ENCODE measurements around the gene SCUBE3.

DNA sequence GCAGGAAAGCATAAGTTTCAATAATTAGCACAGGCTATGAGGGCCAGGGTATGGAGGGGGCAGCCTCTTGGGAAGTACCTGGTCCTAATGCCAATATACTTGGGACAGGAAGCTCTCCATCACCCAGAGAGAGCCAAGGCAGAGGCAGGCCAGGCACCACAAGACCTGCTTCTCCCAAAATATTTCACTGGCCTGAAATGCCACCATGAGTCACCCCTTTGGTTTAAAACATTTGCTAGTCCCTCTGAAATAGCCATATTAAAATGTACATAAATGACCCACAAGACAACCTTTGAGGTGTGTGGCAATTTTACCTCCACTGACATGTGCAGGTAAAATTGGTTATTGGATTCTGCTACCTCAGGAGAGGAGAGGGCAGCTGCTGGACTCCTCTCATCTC, 23.4 kb upstream of the SCUBE3 start:
- TF ChIP-seq ATF3 (IDR thresholded peaks at IDR 0.05; ENCODE audit: insufficient read depth, low read depth, low read length) (no peak), RXRA (IDR thresholded peaks at IDR 0.05; ENCODE audit: insufficient read depth, low read depth, low read length) (no peak), KDM4A (IDR thresholded peaks at IDR 0.05; ENCODE audit: low read depth, low read length, severe bottlenecking) (no peak), RAD21 (IDR thresholded peaks at IDR 0.05 in 1 of 2, conservative IDR thresholded peaks at IDR 0.05 in 1 of 2; ENCODE audit: low read depth in 2 of 2, low read length in 2 of 2) (no peak), BRCA1 (IDR thresholded peaks at IDR 0.05; ENCODE audit: low read depth, low read length) (no peak), TAF1 (IDR thresholded peaks at IDR 0.05; ENCODE audit: low read depth, low read length) (no peak), POU5F1 (IDR thresholded peaks at IDR 0.05; ENCODE audit: low read depth, low read length) (no peak), EZH2 (IDR thresholded peaks at IDR 0.05; ENCODE audit: low read depth, low read length, severe bottlenecking) (no peak), YY1 (IDR thresholded peaks at IDR 0.05; ENCODE audit: low read depth, low read length) (no peak), POLR2A (IDR thresholded peaks at IDR 0.05; ENCODE audit: control extremely low read depth in 1 of 2, low read depth in 2 of 2, low read length in 2 of 2) (no peak), SAP30 (IDR thresholded peaks at IDR 0.05; ENCODE audit: insufficient read depth, insufficient replicate concordance, low read length) (no peak), RNF2 (IDR thresholded peaks at IDR 0.05; ENCODE audit: borderline replicate concordance, low read depth, low read length, missing control alignments, poor library complexity, severe bottlenecking) (no peak)
- TF ChIP-seq, protein P1, sequence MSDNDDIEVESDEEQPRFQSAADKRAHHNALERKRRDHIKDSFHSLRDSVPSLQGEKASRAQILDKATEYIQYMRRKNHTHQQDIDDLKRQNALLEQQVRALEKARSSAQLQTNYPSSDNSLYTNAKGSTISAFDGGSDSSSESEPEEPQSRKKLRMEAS (IDR thresholded peaks at IDR 0.05) = no peak
- TF ChIP-seq, protein P2, sequence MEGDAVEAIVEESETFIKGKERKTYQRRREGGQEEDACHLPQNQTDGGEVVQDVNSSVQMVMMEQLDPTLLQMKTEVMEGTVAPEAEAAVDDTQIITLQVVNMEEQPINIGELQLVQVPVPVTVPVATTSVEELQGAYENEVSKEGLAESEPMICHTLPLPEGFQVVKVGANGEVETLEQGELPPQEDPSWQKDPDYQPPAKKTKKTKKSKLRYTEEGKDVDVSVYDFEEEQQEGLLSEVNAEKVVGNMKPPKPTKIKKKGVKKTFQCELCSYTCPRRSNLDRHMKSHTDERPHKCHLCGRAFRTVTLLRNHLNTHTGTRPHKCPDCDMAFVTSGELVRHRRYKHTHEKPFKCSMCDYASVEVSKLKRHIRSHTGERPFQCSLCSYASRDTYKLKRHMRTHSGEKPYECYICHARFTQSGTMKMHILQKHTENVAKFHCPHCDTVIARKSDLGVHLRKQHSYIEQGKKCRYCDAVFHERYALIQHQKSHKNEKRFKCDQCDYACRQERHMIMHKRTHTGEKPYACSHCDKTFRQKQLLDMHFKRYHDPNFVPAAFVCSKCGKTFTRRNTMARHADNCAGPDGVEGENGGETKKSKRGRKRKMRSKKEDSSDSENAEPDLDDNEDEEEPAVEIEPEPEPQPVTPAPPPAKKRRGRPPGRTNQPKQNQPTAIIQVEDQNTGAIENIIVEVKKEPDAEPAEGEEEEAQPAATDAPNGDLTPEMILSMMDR (IDR thresholded peaks at IDR 0.05; ENCODE audit: control extremely low read depth in 1 of 3, insufficient read depth in 1 of 3, low read depth in 1 of 3, low read length in 3 of 3) = no peak

Data from H1 (cell line).